SK-N-MC (cell line): ENCODE results near the gene PRKCZ.

Source experiments
- EZH2 ChIP-seq: fragments of 200-600 bp; sonication (generic); IDR thresholded peaks from one replicate; pipeline ENCODE4 v1.6.1; 2017; ENCODE audit warnings: antibody characterized with exemption
- FOXP2 ChIP-seq: optimal IDR thresholded peaks from 2 replicates; pipeline ENCODE3; 2011; ENCODE audit warnings: mild to moderate bottlenecking, moderate library complexity; ENCODE audit not compliant: insufficient read depth; ENCODE audit errors: extremely low read length, control extremely low read depth
- POLR2AphosphoS5 ChIP-seq: IDR thresholded peaks from 2 replicates; pipeline ENCODE4 v1.6.1; 2012; ENCODE audit warnings: mild to moderate bottlenecking, low read depth, low read length, borderline replicate concordance

GRCh38 chr1:2100780-2101108, 50.5 kb downstream of the PRKCZ start:
- no peak for TF ChIP-seq POLR2AphosphoS5
- TF ChIP-seq EZH2, result no peak
- TF ChIP-seq FOXP2, result no peak
